Mucosa of descending colon (tissue), 3 donors: ENCODE data around the gene ENGASE. TPM values are rescaled to one million over a fixed set of nuclear protein-coding genes. Genes with fewer than 3 reads are reported as not detected.

Experiments used
- ATAC-seq: fragments of 200-7000 bp; cut with Tn5 transposase; one replicate; pipeline ENCODE4 v1.9.1; 2020; ENCODE audit warnings: mild to moderate bottlenecking, moderate library complexity
- DNase-seq, 3 donors: peaks; one replicate each; pipeline ENCODE4 v3.0.0-alpha.2; 2020
- H3K36me3 ChIP-seq: fragments of 200-600 bp; one replicate; pipeline ENCODE4 v1.8.0; 2021; ENCODE audit warnings: low read depth, mild to moderate bottlenecking
- H3K4me1 ChIP-seq: fragments of 200-600 bp; one replicate; pipeline ENCODE4 v1.8.0; 2021; ENCODE audit warnings: low read depth, mild to moderate bottlenecking
- H3K4me3 ChIP-seq: fragments of 200-600 bp; one replicate; pipeline ENCODE4 v1.8.0; 2021; ENCODE audit warnings: mild to moderate bottlenecking
- H3K9me3 ChIP-seq: fragments of 200-600 bp; one replicate; pipeline ENCODE4 v1.8.0; 2021; ENCODE audit warnings: mild to moderate bottlenecking
- intact Hi-C, 2 donors: fragments of 100-400 bp; cut with DNase I in 1 of 2; cut with micrococcal nuclease in 1 of 2; formaldehyde crosslinking; loops; one replicate each; pipeline versions ENCODE4 v1.11.0 to v1.11.1; 2022; cut with DNase I, micrococcal nuclease
- total RNA-seq, 3 donors: library from RNA; stranded (reverse); fragmentation: NEBNext Ultra II Directional in 2 of 3; extraction: Animal tissue kit (Norgen Biotek cat#: 25700) in 2 of 3; gene quantifications; one replicate each; pipeline versions ENCODE4 v1.2.1 to v1.2.4, GENCODE V29; 2021 to 2023
- TF ChIP-seq, protein P1 (sequence below): fragments of 200-600 bp; IDR thresholded peaks from one replicate; pipeline ENCODE4 v1.8.0; 2022; ENCODE audit warnings: antibody characterized with exemption, mild to moderate bottlenecking
- donor health status: DM: no; HTN: no; CAD: no; lungs with moderate emphysema.
- donor health status: DM: no; HTN: no; CAD: no.
- donor health status: DM: no; HTN: yes; CAD: no.

The ENGASE gene
- total RNA-seq, 3 donors from 2014 or later = 89.6 to 160 (median 97.4) TPM

- intact Hi-C loops = no loop called here
- Histone ChIP-seq H3K4me3 (no peak overlapping the region), H3K4me1 (peaks cover 39% of the 10 kb centered on the region), H3K9me3 (no peaks in the 10 kb centered on the region), H3K36me3 (peaks cover 10% of the 10 kb centered on the region)
- TF ChIP-seq, protein P1, sequence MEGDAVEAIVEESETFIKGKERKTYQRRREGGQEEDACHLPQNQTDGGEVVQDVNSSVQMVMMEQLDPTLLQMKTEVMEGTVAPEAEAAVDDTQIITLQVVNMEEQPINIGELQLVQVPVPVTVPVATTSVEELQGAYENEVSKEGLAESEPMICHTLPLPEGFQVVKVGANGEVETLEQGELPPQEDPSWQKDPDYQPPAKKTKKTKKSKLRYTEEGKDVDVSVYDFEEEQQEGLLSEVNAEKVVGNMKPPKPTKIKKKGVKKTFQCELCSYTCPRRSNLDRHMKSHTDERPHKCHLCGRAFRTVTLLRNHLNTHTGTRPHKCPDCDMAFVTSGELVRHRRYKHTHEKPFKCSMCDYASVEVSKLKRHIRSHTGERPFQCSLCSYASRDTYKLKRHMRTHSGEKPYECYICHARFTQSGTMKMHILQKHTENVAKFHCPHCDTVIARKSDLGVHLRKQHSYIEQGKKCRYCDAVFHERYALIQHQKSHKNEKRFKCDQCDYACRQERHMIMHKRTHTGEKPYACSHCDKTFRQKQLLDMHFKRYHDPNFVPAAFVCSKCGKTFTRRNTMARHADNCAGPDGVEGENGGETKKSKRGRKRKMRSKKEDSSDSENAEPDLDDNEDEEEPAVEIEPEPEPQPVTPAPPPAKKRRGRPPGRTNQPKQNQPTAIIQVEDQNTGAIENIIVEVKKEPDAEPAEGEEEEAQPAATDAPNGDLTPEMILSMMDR = no peak
- DNase-seq (peak in 2 of 3 donors; percentile 24 to 25), ATAC-seq (no peak)
These were observed 1.3 kb downstream of the ENGASE start for GRCh38 chr17:79075861-79076406.

DNA sequence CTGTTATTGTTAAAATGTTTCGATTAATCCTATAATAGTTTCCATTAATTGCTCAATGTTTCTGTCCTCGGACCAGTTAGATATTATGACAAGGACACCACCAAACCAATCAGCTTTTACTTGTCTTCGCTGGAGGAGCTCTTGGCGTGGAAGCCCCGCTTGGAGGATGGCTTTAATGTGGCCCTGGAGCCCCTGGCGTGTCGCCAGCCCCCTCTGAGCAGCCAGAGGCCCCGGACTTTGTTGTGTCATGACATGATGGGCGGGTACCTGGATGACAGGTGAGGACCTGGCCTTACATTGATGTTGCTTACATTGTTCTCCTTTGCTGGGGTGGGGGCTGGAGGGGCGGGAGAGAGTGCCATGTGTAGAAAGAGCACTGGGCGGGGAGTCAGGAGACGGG, 3.0 kb downstream of the ENGASE start:
- peaks cover 10% of the 10 kb centered on the region for H3K36me3 ChIP-seq
- ATAC-seq = no peak
- TF ChIP-seq, protein P1 = no peak

DNA sequence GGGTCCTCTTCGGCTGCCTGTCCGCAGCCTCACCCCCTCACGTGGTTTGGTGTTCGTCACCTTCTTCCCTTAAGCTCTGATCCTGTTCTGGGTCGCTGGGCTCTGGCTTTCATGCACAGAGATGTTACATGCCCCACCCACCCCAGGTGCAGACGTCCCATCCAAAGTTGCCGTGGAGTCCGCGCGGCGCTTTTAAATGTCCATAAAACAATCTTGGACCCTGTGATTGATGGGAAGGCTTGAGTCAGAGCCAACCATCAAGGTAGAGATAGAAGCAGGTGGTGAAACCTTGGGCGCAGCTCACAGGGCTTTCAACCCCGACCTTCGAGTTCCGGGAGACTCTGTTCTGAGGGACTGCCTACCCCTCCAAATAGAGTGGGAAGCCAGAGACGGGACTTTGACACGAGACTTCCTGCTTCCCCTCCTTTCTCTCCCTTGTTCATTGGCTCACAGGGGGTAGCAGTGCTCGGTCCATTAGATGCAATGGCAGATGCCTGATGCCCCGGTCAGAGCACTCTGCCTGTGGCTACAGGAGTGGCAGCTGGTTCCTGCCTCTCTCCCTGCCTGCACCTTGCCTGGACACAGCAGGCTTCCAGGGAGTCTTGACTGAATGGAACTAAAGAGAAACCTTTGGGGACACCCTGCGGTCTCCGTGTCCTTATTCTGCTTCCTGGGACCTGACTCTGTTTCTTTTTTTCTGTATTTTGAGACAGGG, 4.0 kb downstream of the ENGASE start:
- ATAC-seq = peak; percentile 5
- TF ChIP-seq, protein P1 = no peak
- Histone ChIP-seq H3K36me3 (peaks cover 10% of the 10 kb centered on the region), H3K4me1 (peaks cover 30% of the 10 kb centered on the region), H3K4me3 (no peak overlapping the region), H3K9me3 (no peaks in the 10 kb centered on the region)
- peak; percentile 53 to 70 (median 66) for DNase-seq
- intact Hi-C loops = no loop called here

More for the DNA sequence above, 3.0 kb downstream of the ENGASE start:
- Histone ChIP-seq H3K4me1 (peaks cover 35% of the 10 kb centered on the region), H3K9me3 (no peaks in the 10 kb centered on the region), H3K4me3 (no peak overlapping the region)
- intact Hi-C loops = no loop called here
- peak in 2 of 3 donors; percentile 30 to 51 for DNase-seq

DNA sequence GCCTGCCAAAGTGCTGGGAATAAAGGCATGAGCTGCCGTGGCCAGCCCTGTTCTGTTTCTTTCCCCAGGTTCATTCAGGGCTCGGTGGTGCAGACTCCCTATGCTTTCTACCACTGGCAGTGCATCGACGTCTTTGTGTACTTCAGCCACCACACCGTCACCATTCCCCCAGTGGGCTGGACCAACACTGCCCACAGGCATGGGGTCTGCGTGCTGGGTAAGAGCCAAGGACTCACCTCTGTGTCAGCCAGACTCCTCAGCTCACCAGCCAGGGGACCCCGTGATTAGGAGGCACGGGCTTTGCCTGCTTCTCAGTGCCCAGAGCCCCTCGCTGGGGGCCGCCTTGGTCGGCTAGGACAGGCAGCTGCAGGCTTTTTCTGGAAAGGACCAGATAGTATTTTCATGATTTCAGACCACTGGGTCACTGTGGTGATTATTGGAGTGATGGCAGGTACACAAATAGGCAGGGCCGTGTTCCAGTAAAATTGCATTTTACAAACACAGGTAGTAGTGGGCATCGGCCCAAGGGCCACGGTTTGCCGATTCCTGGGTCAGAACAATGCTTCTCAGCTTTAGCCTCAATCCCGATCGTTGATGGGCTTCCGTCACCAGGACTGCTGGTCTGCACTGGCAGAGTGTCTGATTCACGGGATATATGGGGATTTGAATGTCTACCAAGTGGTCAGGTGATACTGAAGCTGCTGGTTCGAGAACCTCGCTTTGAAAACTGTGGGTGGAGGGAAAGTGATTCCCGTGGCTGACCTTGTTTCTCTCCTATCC, 5.0 kb downstream of the ENGASE start:
- TF ChIP-seq, protein P1 = no peak
- DNase-seq (peak in 2 of 3 donors; percentile 25 to 42), ATAC-seq (no peak)
- Histone ChIP-seq H3K4me3 (no peak overlapping the region), H3K4me1 (peaks cover 21% of the 10 kb centered on the region), H3K36me3 (peaks cover 10% of the 10 kb centered on the region), H3K9me3 (no peaks in the 10 kb centered on the region)
- intact Hi-C loops = loop anchor here in 1 of 2 donors (10.0 kb wide), 1 partner anchor 315 kb away; no protein-coding TSS in a partner anchor

GRCh38 chr17:79080349-79080748, 5.7 kb downstream of the ENGASE start:
- no peaks in the 10 kb centered on the region for H3K9me3 ChIP-seq
- no peak for ATAC-seq
- intact Hi-C loops = loop anchor here in 1 of 2 donors (10.0 kb wide), 1 partner anchor 314 kb away; no protein-coding TSS in a partner anchor
- peaks cover 19% of the 10 kb centered on the region for H3K4me1 ChIP-seq
- H3K36me3 ChIP-seq = peaks cover 12% of the 10 kb centered on the region
- TF ChIP-seq, protein P1 = no peak
- H3K4me3 ChIP-seq = no peak overlapping the region
- DNase-seq = peak in 1 of 3 donors; percentile 36
